HepG2 (cell line): ENCODE results near the gene IGFN1. TPM values are rescaled to one million over a fixed set of nuclear protein-coding genes. Genes with fewer than 3 reads are reported as not detected.

Source experiments
- ATAC-seq: fragments of 200-7000 bp; cut with Tn5 transposase; 3 replicates; pipeline ENCODE4 v1.9.1; 2020; ENCODE audit warnings: mild to moderate bottlenecking, moderate library complexity
- BruUV-seq: library from RNA; stranded (reverse); fragments of 400-500 nt; replicated peaks from 2 replicates; lab custom pipeline; 2021; lab: Mats Ljungman, UMichigan
- CTCF ChIA-PET: fragments of 300-600 bp; formaldehyde crosslinking; extraction: SDS; loops from one replicate; lab custom pipeline; 2021; ENCODE audit warnings: low total read pairs, inconsistent platforms, low intra/inter-chr PET ratio; lab: Yijun Ruan, JAX
- POLR2A ChIA-PET: fragments of 350-600 bp; sonication (Branson Sonifier 250); formaldehyde crosslinking; loops from one replicate; lab custom pipeline; 2020; ENCODE audit warnings: antibody characterized with exemption, inconsistent platforms; lab: Yijun Ruan, JAX
- DNase-seq: peaks from one replicate; pipeline ENCODE4 v3.0.0-alpha.2; 2015; ENCODE audit warnings: low spot score
- FAIRE-seq: peaks from 3 replicates; lab custom pipeline; 2011; peaks lifted over from hg19 to GRCh38; lab: Jason Lieb, UNC
- H2AFZ ChIP-seq: one replicate; pipeline ENCODE4 v1.6.1; 2011; ENCODE audit warnings: low read length, inconsistent platforms
- H3K27ac ChIP-seq: fragments of 300-600 bp; 3 replicates; pipeline ENCODE4 v1.8.0; 2011; ENCODE audit warnings: mixed run types, mild to moderate bottlenecking, mixed read lengths, low read length, inconsistent platforms; ENCODE audit not compliant: insufficient read depth; ENCODE audit errors: extremely low read length
- H3K27me3 ChIP-seq, 2 experiments: fragments of 200-600 bp in 1 of 2; 2 replicates in 1 of 2; 3 replicates in 1 of 2; pipeline versions ENCODE4 v1.6.0 to v1.8.0; 2011; ENCODE audit warnings: low read length in 2 of 2, mild to moderate bottlenecking in 2 of 2, moderate library complexity in 2 of 2, inconsistent platforms in 1 of 2; ENCODE audit not compliant: insufficient read depth in 2 of 2, control insufficient read depth in 1 of 2
- H3K36me3 ChIP-seq, 2 experiments: fragments of 200-600 bp in 1 of 2; replicated peaks in 1 of 2; 2 replicates in 1 of 2; 3 replicates in 1 of 2; pipeline versions ENCODE4 v1.5.1 to v1.8.0; 2011; ENCODE audit warnings: low read length in 2 of 2, inconsistent platforms in 1 of 2; ENCODE audit not compliant: insufficient read depth in 2 of 2, control insufficient read depth in 1 of 2
- H3K4me1 ChIP-seq: 2 replicates; pipeline ENCODE4 v1.5.1; 2012; ENCODE audit warnings: low read length, inconsistent platforms; ENCODE audit not compliant: insufficient read depth
- H3K4me2 ChIP-seq: 2 replicates; pipeline ENCODE4 v1.6.0; 2011; ENCODE audit warnings: low read depth, low read length, inconsistent platforms
- H3K4me3 ChIP-seq, 3 experiments: fragments of 200-600 bp in 1 of 3; sonication (generic), shearing (Covaris generic) in 1 of 3; replicated peaks in 1 of 3; 2 replicates each; pipeline ENCODE4 v1.5.1; 2011 to 2016; ENCODE audit warnings: low read length in 3 of 3, inconsistent platforms in 2 of 3, low read depth in 2 of 3, mild to moderate bottlenecking in 2 of 3, control low read depth in 1 of 3, mixed read lengths in 1 of 3; ENCODE audit not compliant: insufficient read depth in 1 of 3
- H3K79me2 ChIP-seq: one replicate; pipeline ENCODE4 v1.6.1; 2011; ENCODE audit warnings: low read length, inconsistent platforms; ENCODE audit not compliant: insufficient read depth
- H3K9ac ChIP-seq: 2 replicates; pipeline ENCODE4 v1.6.0; 2011; ENCODE audit warnings: mild to moderate bottlenecking, low read depth, low read length, inconsistent platforms; ENCODE audit not compliant: insufficient read depth
- H3K9me3 ChIP-seq: 2 replicates; pipeline ENCODE4 v1.5.1; 2012; ENCODE audit warnings: mild to moderate bottlenecking, low read length
- H4K20me1 ChIP-seq: 2 replicates; pipeline ENCODE4 v1.6.0; 2011; ENCODE audit warnings: inconsistent platforms, mild to moderate bottlenecking, low read length, moderate library complexity; ENCODE audit not compliant: insufficient read depth
- ATRX ChIP-seq: sonication (generic); formaldehyde crosslinking; IDR thresholded peaks from 2 replicates; pipeline ENCODE4 v1.4.0; 2020; ENCODE audit warnings: missing genetic modification reagents, borderline replicate concordance
- DNMT1 ChIP-seq: sonication (generic); formaldehyde crosslinking; IDR thresholded peaks from 2 replicates; pipeline ENCODE4 v1.5.1; 2020; ENCODE audit warnings: mild to moderate bottlenecking, missing genetic modification reagents
- GABPB1 ChIP-seq: IDR thresholded peaks from 2 replicates; pipeline ENCODE4 v1.6.1; 2016; ENCODE audit warnings: mild to moderate bottlenecking, missing genetic modification reagents, moderate library complexity, missing compliant biosample characterization
- GATAD2A ChIP-seq: IDR thresholded peaks from 2 replicates; pipeline ENCODE4 v1.6.1; 2016
- IRF9 ChIP-seq: sonication (generic); formaldehyde crosslinking; IDR thresholded peaks from 2 replicates; pipeline ENCODE4 v1.8.0; 2022; ENCODE audit warnings: missing genetic modification reagents, mild to moderate bottlenecking, borderline replicate concordance
- JUN ChIP-seq: sonication (generic); formaldehyde crosslinking; IDR thresholded peaks from 2 replicates; pipeline ENCODE4 v1.4.0; 2020; ENCODE audit warnings: mild to moderate bottlenecking, missing genetic modification reagents
- JUND ChIP-seq: sonication (generic); formaldehyde crosslinking; IDR thresholded peaks from 2 replicates; pipeline ENCODE4 v1.8.0; 2022; ENCODE audit warnings: mild to moderate bottlenecking, missing genetic modification reagents
- RNF219 ChIP-seq: sonication (generic); formaldehyde crosslinking; IDR thresholded peaks from 2 replicates; pipeline ENCODE4 v1.5.0; 2020; ENCODE audit warnings: mild to moderate bottlenecking, missing genetic modification reagents
- STAT5B ChIP-seq: sonication (generic); formaldehyde crosslinking; IDR thresholded peaks from 2 replicates; pipeline ENCODE4 v1.4.0; 2020; ENCODE audit warnings: missing genetic modification reagents
- YEATS4 ChIP-seq: sonication (generic); formaldehyde crosslinking; IDR thresholded peaks from 2 replicates; pipeline ENCODE4 v1.4.0; 2020; ENCODE audit warnings: missing genetic modification reagents, borderline replicate concordance
- ZFYVE20 ChIP-seq: sonication (generic); formaldehyde crosslinking; IDR thresholded peaks from 2 replicates; pipeline ENCODE4 v1.8.0; 2023; ENCODE audit warnings: low read depth, mild to moderate bottlenecking, moderate library complexity, missing genetic modification reagents, borderline replicate concordance
- ZKSCAN5 ChIP-seq: sonication (generic); formaldehyde crosslinking; IDR thresholded peaks from 2 replicates; pipeline ENCODE4 v1.5.1; 2020; ENCODE audit warnings: mild to moderate bottlenecking, missing genetic modification reagents
- ZNF326 ChIP-seq: sonication (generic); formaldehyde crosslinking; IDR thresholded peaks from 2 replicates; pipeline ENCODE4 v1.4.0; 2020; ENCODE audit warnings: missing genetic modification reagents, borderline replicate concordance
- ZNF33B ChIP-seq: sonication (generic); formaldehyde crosslinking; IDR thresholded peaks from 2 replicates; pipeline ENCODE4 v1.5.1; 2020; ENCODE audit warnings: mild to moderate bottlenecking, missing genetic modification reagents
- ZNF530 ChIP-seq: sonication (generic); formaldehyde crosslinking; IDR thresholded peaks from 2 replicates; pipeline ENCODE4 v1.5.0; 2020; ENCODE audit warnings: low read depth, mild to moderate bottlenecking, missing genetic modification reagents
- ZNF672 ChIP-seq: sonication (generic); formaldehyde crosslinking; IDR thresholded peaks from 2 replicates; pipeline ENCODE4 v1.8.1; 2022; ENCODE audit warnings: missing genetic modification reagents
- ZNF740 ChIP-seq: sonication (generic); formaldehyde crosslinking; IDR thresholded peaks from 2 replicates; pipeline ENCODE4 v1.4.0; 2020; ENCODE audit warnings: missing genetic modification reagents
- WGBS: methylation state at CpG from one replicate; pipeline ENCODE4 v1.1.6; 2017; ENCODE audit warnings: low lambda C conversion rate; 5-methylcytosine and 5-hydroxymethylcytosine counted together
- in situ Hi-C: cut with HindIII; loops from 2 replicates; pipeline ENCODE4 v1.10.0; 2017; ENCODE audit warnings: low pct_unique_long_range_greater_than_20kb; ENCODE audit not compliant: extremely low pct_ligation_motif_present
- intact Hi-C: fragments of 100-400 bp; cut with micrococcal nuclease; formaldehyde crosslinking; loops from one replicate; pipeline ENCODE4 v1.10.0; 2022; ENCODE audit not compliant: unreplicated experiment
- polyA plus RNA-seq, 8 experiments: library from polyadenylated mRNA; depleted of rRNA in 3 of 8; stranded (reverse) in 7 of 8; unstranded in 1 of 8; fragments of >200 nt; fragmentation: Illumina TruSeq in 4 of 8; extraction: Trizol in 4 of 8; gene quantifications; 2 replicates each; pipeline versions ENCODE4 v1.2.1 to v1.2.3, GENCODE V29; 2011 to 2016; ENCODE audit warnings: low read depth in 4 of 8, missing spikeins in 1 of 8, mixed read lengths in 1 of 8; ENCODE audit not compliant: insufficient read depth in 1 of 8
- total RNA-seq, 5 experiments: library from RNA; depleted of rRNA; stranded (reverse); fragments of >200 nt; fragmentation: Illumina TruSeq; extraction: Trizol; gene quantifications; 2 replicates each; pipeline ENCODE4 v1.2.3, GENCODE V29; 2016; ENCODE audit warnings: low read depth in 1 of 5

IGFN1 gene
- total and polyA plus RNA-seq, 2 of the 13 experiments (the other 11 are each of a cell fraction or from before 2014, with no cell fraction given), result 0.04 to 0.05 TPM

GRCh38 chr1:201266774-201267173, 76.2 kb downstream of the IGFN1 start:
- no peak overlapping the region for H3K27ac ChIP-seq
- no peak for FAIRE-seq

More at GRCh38 chr1:201266774-201267173, 76.2 kb downstream of the IGFN1 start:
- in situ Hi-C loops (no loop called here), intact Hi-C loops (no loop called here)
- Histone ChIP-seq H4K20me1 (no peaks in the 10 kb centered on the region), H3K4me3 (no peak overlapping the region), H3K27me3 (peaks cover 7 to 44% of the 10 kb centered on the region in 2 experiments; a peak in 4 of 5 replicates), H3K4me2 (no peak overlapping the region), H3K4me1 (no peaks in the 10 kb centered on the region), H2AFZ (no peak overlapping the region), H3K9me3 (no peaks in the 10 kb centered on the region), H3K9ac (no peak overlapping the region), H3K79me2 (no peaks in the 10 kb centered on the region), H3K36me3 (no peaks in the 10 kb centered on the region)
- POLR2A ChIA-PET, result no interaction called here
- 0% methylated on average over 3 of the region's 3 CpGs for WGBS
- no peak for ATAC-seq
- no peak for DNase-seq
- no TSS peak for BruUV-seq
- CTCF ChIA-PET, result no interaction called here
- TF ChIP-seq GABPB1 (CRISPR knock-in tag) (no peak), IRF9 (no peak), YEATS4 (CRISPR knock-in tag) (no peak), ZNF33B (CRISPR knock-in tag) (no peak), ZNF326 (no peak), ZKSCAN5 (no peak), ZNF530 (CRISPR knock-in tag) (no peak), ATRX (CRISPR knock-in tag) (no peak), DNMT1 (CRISPR knock-in tag) (no peak), JUND (CRISPR knock-in tag) (no peak), STAT5B (CRISPR knock-in tag) (no peak), RNF219 (CRISPR knock-in tag) (no peak), ZNF740 (CRISPR knock-in tag) (no peak), ZFYVE20 (CRISPR knock-in tag) (no peak), JUN (no peak), ZNF672 (CRISPR knock-in tag) (no peak), GATAD2A (CRISPR knock-in tag) (no peak)
